PC-9 (cell line): ENCODE data around the gene UHMK1.
"Not testable (repeated sequence)": the region's sequence is repeated elsewhere in the genome, so short reads cannot be mapped to it uniquely, and the experiment has no call there.

ENCODE experiments used
- CTCF ChIP-seq: fragments of 200-600 bp; sonication (generic); conservative IDR thresholded peaks from 2 replicates; pipeline ENCODE4 v1.6.1; 2017; ENCODE audit warnings: mixed run types, antibody characterized with exemption, mild to moderate bottlenecking, moderate library complexity
- EZH2 ChIP-seq: fragments of 200-600 bp; sonication (generic); IDR thresholded peaks from 2 replicates; pipeline ENCODE4 v1.8.0; 2017; ENCODE audit warnings: antibody characterized with exemption, low read depth

- TF ChIP-seq CTCF, EZH2: not testable (repeated sequence)
Observed at GRCh38 chr1:162495531-162496233, 1.9 kb upstream of the UHMK1 start.
